ENCODE results near the gene C17orf114.

Gene C17orf114

DNA sequence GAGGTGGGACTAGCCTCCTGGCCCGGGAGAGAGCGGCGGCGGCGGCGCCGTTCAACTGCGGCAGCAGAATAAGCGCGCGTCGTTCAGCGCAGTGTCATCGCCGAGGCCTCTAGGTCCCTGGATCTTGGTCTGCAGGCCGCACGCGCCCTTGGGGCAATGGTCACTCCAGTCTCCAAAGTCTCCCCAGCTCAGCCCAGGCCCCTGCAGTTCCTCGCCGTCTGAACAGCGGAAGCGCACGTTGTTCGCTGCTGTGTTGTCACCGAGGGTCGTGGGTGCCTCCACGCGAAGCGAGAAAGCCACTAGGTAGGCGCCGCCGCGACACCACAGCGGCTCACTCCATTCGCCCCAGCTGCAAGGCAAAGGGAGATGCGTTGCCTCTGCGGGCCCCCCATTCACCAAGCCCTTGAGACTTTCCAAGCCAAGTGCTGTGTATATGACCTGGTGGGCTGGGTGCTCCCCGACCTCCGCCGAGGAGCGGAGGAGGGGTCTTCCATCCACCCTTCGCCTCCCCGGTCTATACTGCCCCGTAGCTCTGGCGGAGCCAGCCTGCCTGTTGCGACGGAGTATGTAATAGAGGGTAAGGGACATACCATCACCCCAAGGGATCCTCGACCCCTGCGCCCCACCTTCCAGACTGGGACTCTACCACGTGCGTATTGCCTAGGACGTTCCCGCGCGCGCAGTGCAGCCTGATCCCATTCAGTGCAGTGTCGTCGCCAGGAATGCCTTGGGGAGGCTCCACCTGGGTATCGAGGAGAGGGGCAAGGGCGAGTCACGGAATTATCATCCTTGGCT lies 16.6 kb downstream of the C17orf114 start:
- no peaks in the 10 kb centered on the region for H3K9me3 Mint-ChIP-seq
- peaks cover 63% of the 10 kb centered on the region for H3K27me3 Mint-ChIP-seq
- H3K4me3 Mint-ChIP-seq: peak overlapping the region; percentile 20

DNA sequence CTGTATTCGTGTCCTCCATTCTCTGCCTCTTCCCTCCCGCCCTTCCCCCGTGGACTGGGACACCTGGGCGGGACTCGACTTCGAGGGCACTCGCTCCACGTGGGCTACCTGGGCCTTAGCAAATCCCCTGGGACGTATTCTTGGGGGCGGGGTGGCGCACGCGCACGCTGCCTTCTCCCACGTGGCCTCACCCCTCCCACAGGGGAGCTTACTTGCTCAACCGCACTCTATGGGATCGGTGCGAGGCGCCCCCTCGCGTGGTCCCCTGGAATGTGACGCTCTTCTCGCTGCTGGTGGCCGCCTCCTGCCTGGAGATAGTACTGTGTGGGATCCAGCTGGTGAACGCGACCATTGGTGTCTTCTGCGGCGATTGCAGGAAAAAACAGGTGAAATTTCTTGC lies 19.5 kb downstream of the C17orf114 start:
- H3K27ac Mint-ChIP-seq: no peak overlapping the region
- no peaks in the 10 kb centered on the region for H3K9me3 Mint-ChIP-seq
- H3K36me3 Mint-ChIP-seq (ENCODE audit: low read depth): no peaks in the 10 kb centered on the region
- peaks cover 61% of the 10 kb centered on the region for H3K27me3 Mint-ChIP-seq
- peaks cover 16% of the 10 kb centered on the region for H3K4me1 Mint-ChIP-seq (ENCODE audit: low read depth)
- H3K4me3 Mint-ChIP-seq: no peak overlapping the region

More for the DNA sequence above, 16.6 kb downstream of the C17orf114 start:
- H3K36me3 Mint-ChIP-seq (ENCODE audit: low read depth): no peaks in the 10 kb centered on the region
- peaks cover 23% of the 10 kb centered on the region for H3K4me1 Mint-ChIP-seq (ENCODE audit: low read depth)
- H3K27ac Mint-ChIP-seq: no peak overlapping the region

DNA sequence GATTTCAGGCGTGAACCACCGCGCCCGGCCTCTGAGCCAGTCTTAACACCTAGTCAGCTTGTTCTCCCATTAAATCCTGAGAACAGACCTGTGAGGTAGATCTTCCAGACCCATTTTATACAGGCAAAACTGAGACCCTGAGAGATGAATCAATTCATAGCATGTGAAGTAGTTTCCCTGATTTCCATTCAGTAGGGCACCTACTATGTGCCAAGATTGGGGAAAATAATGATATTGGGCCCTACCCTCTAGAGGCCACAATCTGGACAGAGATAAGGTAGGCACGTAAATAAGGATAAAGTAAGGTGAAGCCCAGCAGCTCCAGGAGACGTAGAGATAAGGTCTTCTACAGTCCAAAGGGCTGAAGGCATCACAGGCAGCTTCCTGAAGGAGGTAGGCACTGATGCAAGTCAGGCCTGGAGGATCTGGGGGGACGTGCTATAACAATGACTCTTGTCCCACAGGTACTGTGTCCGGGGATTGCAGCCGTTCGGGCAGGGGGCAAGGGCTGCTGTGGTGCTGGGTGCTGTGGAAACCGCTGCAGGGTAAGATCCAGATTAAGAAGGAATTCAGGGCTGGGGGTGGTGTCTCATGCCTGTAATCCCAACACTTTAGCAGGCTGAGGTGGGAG lies 21.7 kb downstream of the C17orf114 start:
- no peak overlapping the region for H3K4me3 Mint-ChIP-seq
- peaks cover 40% of the 10 kb centered on the region for H3K27me3 Mint-ChIP-seq
- no peaks in the 10 kb centered on the region for H3K9me3 Mint-ChIP-seq
- H3K4me1 Mint-ChIP-seq (ENCODE audit: low read depth): peaks cover 3% of the 10 kb centered on the region
- no peaks in the 10 kb centered on the region for H3K36me3 Mint-ChIP-seq (ENCODE audit: low read depth)
- H3K27ac Mint-ChIP-seq: no peak overlapping the region

DNA sequence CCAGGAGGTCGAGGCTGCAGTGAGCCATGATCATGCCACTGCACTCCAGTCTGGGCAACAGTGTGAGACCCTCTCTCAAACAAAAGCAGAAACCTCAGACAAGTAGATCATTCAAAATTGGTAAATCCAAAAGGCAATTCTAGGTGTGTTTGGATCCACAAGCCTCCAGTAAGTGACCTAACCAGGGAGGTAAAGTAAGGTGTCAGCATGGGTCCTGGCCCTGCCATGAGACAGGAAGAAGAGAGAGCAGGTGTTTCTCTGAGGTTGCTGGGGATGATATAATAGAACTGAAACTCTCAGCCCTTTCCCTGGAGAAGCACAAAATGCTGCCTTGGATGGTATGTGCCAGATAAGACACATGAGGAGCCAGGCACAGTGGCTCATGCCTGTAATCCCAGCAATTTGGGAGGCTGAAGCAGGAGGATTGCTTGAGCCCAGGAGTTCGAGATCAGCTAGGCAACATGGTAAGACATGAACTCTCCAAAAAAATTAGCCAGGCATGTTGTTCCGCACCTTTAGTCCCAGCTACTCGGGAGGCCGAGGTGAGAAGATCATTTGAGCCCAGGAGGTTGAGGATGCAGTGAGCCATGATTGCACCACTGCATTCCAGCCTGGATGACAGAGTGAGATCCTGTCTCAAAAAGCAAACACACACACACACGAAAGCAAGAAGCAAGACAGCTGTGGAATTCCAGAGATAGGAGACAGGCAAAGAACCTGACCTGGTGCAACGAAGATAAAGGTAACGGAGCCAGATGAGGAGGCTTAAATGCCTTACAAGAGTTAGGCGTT lies 24.0 kb downstream of the C17orf114 start:
- no peaks in the 10 kb centered on the region for H3K36me3 Mint-ChIP-seq (ENCODE audit: low read depth)
- H3K27me3 Mint-ChIP-seq: peaks cover 20% of the 10 kb centered on the region
- no peaks in the 10 kb centered on the region for H3K9me3 Mint-ChIP-seq
- H3K4me3 Mint-ChIP-seq: no peak overlapping the region
- H3K4me1 Mint-ChIP-seq (ENCODE audit: low read depth): no peaks in the 10 kb centered on the region
- no peak overlapping the region for H3K27ac Mint-ChIP-seq

DNA sequence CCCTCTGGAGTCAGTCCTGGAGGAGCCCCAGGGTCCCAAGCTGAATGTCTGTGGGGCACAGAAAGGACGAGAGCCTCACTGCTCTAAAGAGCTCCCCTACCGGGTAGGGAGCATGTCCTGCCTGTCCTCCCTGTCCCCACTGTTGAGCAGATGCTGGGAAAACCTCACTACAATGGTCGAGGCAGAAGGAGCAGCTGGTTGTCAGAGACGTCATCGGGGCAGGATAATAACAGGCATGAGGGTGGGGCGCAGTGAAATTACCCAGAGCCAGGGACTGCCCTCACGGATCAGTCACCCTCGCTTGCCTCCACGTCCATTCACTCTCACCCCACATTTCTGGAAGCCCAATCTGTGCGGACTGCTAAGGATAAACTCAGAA lies 29.9 kb downstream of the C17orf114 start:
- H3K36me3 Mint-ChIP-seq (ENCODE audit: low read depth): no peaks in the 10 kb centered on the region
- H3K9me3 Mint-ChIP-seq: no peaks in the 10 kb centered on the region
- H3K27me3 Mint-ChIP-seq: no peaks in the 10 kb centered on the region
- peaks cover 8% of the 10 kb centered on the region for H3K4me1 Mint-ChIP-seq (ENCODE audit: low read depth)
- H3K27ac Mint-ChIP-seq: no peak overlapping the region
- no peak overlapping the region for H3K4me3 Mint-ChIP-seq

DNA sequence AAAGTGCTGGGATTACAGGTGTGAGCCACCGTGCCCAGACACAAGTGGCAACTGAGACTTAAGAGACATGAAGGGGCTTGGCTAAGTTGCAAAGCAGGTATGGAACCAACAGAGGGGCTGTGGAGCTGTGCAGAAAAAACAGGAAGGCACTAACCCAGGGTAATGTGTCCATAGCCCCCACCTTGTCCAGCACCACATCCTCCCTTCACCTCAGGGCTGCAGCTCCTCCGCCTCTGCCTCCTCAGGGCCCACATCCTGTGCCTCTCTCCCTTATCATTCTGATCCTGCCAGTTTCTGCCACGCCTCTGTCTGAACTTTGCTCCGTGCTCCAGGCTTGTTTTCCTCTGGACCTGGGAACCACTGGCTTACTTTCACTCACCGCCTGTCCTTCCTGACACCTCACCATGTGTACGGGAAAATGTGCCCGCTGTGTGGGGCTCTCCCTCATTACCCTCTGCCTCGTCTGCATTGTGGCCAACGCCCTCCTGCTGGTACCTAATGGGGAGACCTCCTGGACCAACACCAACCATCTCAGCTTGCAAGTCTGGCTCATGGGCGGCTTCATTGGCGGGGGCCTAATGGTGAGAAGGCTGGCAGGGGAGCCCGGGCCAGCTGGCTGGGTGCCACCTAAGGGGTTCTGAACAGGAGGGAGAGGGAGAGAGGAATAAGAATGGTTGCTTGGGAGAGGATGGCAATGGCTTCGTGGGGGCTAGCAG lies 30.5 kb downstream of the C17orf114 start, which contains the start of gene TM4SF5:
Gene TM4SF5 (plus strand): TSS at position 368 of the 716 bp plus-strand sequence. CDS start 37 bp downstream, at position 405.
- no peaks in the 10 kb centered on the region for H3K27me3 Mint-ChIP-seq
- H3K36me3 Mint-ChIP-seq (ENCODE audit: low read depth): no peaks in the 10 kb centered on the region
- no peak within 1 kb of the TSS for H3K27ac Mint-ChIP-seq
- H3K9me3 Mint-ChIP-seq: no peaks in the 10 kb centered on the region
- H3K4me1 Mint-ChIP-seq (ENCODE audit: low read depth): peaks cover 8% of the 10 kb centered on the region
- H3K4me3 Mint-ChIP-seq: no peak within 1 kb of the TSS

DNA sequence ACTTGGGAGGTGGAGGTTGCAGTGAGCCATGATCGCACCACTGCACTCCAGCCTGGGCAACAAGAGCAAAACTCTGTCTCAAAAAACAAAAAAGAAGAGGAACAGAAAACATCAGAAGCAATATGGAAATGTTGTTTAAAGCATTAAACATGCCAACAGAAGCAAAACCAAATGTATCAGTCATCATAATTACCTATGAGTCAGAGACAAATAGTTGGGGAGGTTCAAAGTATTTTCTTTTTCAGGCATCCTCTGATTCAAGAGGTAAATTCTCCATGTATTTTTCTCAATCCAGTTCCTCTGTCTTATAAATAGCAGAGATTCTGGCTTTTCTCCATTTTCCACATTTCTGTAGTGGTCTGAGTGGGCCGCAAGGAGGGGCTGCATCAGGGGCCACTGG lies 32.5 kb downstream of the C17orf114 start:
- H3K27ac Mint-ChIP-seq: no peak overlapping the region
- H3K36me3 Mint-ChIP-seq (ENCODE audit: low read depth): no peaks in the 10 kb centered on the region
- no peak overlapping the region for H3K4me3 Mint-ChIP-seq
- no peaks in the 10 kb centered on the region for H3K9me3 Mint-ChIP-seq
- H3K4me1 Mint-ChIP-seq (ENCODE audit: low read depth): peaks cover 8% of the 10 kb centered on the region
- no peaks in the 10 kb centered on the region for H3K27me3 Mint-ChIP-seq

DNA sequence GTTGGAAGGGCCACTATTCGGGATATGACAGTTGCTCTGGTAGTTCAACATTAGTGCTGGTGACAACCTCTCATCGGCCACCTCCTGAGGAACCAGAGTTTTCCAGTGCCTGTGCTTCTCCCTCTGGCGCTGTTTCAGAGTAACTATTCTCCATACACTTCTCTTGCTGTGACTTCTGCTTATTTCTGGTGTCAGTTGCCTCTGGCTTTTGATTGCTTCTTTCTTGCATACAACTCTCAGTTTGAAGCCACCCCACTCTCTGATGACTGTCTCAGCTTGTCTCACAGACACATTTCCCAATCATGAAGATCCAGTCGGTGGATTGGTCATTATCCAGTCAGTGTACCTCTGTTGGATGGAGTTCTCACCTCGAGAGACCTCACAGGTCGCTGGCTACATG lies 33.8 kb downstream of the C17orf114 start:
- Mint-ChIP-seq H3K4me3 (no peak overlapping the region), H3K9me3 (no peaks in the 10 kb centered on the region), H3K27me3 (no peaks in the 10 kb centered on the region), H3K36me3 (ENCODE audit: low read depth) (no peaks in the 10 kb centered on the region), H3K4me1 (ENCODE audit: low read depth) (peaks cover 8% of the 10 kb centered on the region), H3K27ac (no peak overlapping the region)

DNA sequence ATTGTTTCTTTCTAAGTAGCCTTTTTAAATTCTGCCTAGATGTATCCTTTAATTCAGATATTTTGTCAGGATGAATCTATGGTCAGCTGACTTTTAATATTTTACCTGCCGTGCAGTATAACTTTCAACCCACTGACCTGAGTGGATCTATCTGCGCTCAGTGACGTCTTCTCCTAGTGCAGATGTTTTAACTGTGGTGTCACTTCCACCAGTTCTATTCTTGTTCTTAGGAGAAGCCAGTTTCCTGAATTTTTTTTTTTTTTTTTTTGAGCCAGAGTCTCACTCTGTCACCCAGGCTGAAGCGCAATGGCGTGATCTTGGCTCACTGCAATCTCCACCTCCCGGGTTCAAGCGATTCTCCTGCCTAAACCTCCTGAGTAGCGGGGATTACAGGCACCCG lies 35.4 kb downstream of the C17orf114 start:
- H3K27ac Mint-ChIP-seq: no peak overlapping the region
- H3K36me3 Mint-ChIP-seq (ENCODE audit: low read depth): no peaks in the 10 kb centered on the region
- no peaks in the 10 kb centered on the region for H3K27me3 Mint-ChIP-seq
- H3K4me1 Mint-ChIP-seq (ENCODE audit: low read depth): peaks cover 6% of the 10 kb centered on the region
- H3K9me3 Mint-ChIP-seq: no peaks in the 10 kb centered on the region
- H3K4me3 Mint-ChIP-seq: no peak overlapping the region

DNA sequence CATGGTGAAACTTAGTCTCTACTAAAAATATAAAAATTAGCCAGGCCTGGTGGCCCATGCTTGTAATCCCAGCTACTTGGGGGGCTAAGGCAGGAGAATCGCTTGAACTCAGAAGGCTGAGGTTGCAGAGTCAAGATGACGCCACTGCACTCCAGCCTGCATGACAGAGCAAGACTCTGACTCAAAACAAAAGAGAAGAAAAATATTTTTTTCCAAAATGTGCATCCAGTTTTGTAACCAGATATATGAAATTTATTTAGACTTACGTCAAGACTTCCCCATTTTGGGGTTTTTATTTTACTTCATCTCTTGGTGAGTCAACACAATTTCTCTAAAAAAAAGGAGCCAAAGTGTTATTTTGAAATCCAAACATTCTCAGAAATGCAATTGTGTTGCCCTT lies 35.9 kb downstream of the C17orf114 start:
- no peak overlapping the region for H3K4me3 Mint-ChIP-seq
- no peaks in the 10 kb centered on the region for H3K36me3 Mint-ChIP-seq (ENCODE audit: low read depth)
- H3K4me1 Mint-ChIP-seq (ENCODE audit: low read depth): peaks cover 4% of the 10 kb centered on the region
- no peak overlapping the region for H3K27ac Mint-ChIP-seq
- H3K9me3 Mint-ChIP-seq: no peaks in the 10 kb centered on the region
- no peaks in the 10 kb centered on the region for H3K27me3 Mint-ChIP-seq

DNA sequence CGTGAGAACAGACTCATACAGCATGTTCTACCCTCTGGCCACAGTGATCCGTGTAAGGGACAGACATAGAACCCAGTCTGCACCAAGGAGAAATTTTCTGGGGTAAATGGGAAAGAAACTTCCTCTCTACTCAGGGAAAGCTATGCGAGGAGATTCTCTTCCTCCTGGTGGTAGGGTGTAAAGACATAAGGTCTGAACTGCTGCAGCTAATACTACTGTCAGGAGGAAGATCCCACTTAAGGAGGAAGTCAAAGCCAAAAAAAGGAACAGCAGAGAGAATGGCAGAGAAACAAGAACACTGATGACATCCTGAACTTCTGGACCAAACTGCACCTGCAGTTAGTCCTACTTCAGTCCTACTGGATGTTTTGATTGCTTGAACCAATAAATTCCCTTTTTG lies 37.5 kb downstream of the C17orf114 start:
- no peaks in the 10 kb centered on the region for H3K36me3 Mint-ChIP-seq (ENCODE audit: low read depth)
- no peak overlapping the region for H3K27ac Mint-ChIP-seq
- H3K27me3 Mint-ChIP-seq: peaks cover 4% of the 10 kb centered on the region
- no peaks in the 10 kb centered on the region for H3K9me3 Mint-ChIP-seq
- H3K4me3 Mint-ChIP-seq: no peak overlapping the region
- no peaks in the 10 kb centered on the region for H3K4me1 Mint-ChIP-seq (ENCODE audit: low read depth)

DNA sequence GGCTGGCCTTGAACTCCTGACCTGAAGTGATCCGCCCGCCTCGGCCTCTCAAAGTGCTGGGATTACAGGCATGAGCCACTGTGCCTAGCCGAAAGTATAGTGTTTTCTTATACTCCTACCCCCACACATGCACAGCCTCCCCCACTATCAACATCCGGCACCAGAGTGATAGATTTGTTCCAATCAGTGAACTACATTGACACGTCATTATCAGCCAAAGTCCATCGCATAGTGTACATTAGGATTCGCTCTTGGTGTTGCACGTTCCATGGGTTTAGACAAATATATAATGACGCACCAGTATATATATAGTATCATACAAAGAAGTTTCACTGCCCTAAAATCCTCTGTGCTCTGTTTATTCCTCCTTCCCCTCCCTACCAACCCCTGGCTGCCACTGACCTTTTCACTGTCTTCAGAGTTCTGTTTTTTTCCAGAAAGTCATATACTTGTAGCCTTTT lies 42.3 kb downstream of the C17orf114 start:
- H3K4me3 Mint-ChIP-seq: no peak overlapping the region
- H3K9me3 Mint-ChIP-seq: no peaks in the 10 kb centered on the region

DNA sequence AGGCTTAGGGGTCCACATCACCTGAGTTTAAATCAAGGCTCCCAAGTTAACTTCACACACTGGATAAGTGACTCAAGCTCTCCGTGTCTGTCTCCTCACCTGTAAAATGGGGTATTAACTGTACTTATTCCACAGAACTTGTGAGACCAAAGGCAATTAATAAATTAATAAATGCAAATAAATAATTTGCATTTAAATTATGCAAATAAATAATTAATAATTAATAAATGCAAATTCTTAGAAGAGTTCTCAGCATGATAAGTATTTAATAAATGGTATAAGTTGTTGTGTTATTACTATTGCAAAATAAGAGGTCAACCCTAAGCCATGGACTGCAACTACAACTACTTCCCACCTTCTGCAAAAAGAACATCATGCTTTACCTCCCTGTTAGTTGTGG lies 48.7 kb downstream of the C17orf114 start:
- H3K36me3 Mint-ChIP-seq (ENCODE audit: low read depth): no peaks in the 10 kb centered on the region
- H3K4me3 Mint-ChIP-seq: no peak overlapping the region
- no peak overlapping the region for H3K27ac Mint-ChIP-seq
- H3K9me3 Mint-ChIP-seq: no peaks in the 10 kb centered on the region
- peaks cover 23% of the 10 kb centered on the region for H3K27me3 Mint-ChIP-seq
- H3K4me1 Mint-ChIP-seq (ENCODE audit: low read depth): peaks cover 3% of the 10 kb centered on the region

More for the DNA sequence above, 42.3 kb downstream of the C17orf114 start:
- Mint-ChIP-seq H3K27ac (no peak overlapping the region), H3K4me1 (ENCODE audit: low read depth) (no peaks in the 10 kb centered on the region), H3K36me3 (ENCODE audit: low read depth) (no peaks in the 10 kb centered on the region), H3K27me3 (peaks cover 11% of the 10 kb centered on the region)

DNA sequence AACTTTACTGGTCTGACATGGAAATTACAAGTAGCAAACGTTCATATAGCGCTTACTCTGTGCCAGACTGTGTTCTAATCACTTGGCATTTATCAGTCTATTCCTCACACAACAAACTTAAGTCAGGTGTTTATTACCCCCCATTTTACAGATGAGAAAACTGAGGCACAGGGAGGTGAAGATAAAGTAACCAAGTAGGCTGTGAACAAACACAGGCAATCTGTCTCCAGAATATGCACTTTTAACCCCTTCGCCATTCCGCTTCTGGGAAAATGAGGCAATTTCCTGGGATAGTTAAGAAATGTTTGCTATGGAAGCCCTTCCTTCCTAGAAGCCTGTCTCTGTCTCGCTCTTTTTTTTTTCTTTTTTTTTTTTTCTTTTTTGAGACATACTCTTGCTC lies 50.2 kb downstream of the C17orf114 start:
- no peaks in the 10 kb centered on the region for H3K9me3 Mint-ChIP-seq
- no peak overlapping the region for H3K27ac Mint-ChIP-seq
- H3K27me3 Mint-ChIP-seq: peaks cover 24% of the 10 kb centered on the region
- H3K4me1 Mint-ChIP-seq (ENCODE audit: low read depth): peaks cover 12% of the 10 kb centered on the region
- H3K4me3 Mint-ChIP-seq: no peak overlapping the region
- no peaks in the 10 kb centered on the region for H3K36me3 Mint-ChIP-seq (ENCODE audit: low read depth)
